GM12891 (cell line): Measurements from ENCODE around the gene JAM2.

Experiments
- PAX5 ChIP-seq: IDR thresholded peaks from 2 replicates; pipeline ENCODE4 v1.6.1; 2011; ENCODE audit warnings: low read length, moderate library complexity, mild to moderate bottlenecking; ENCODE audit not compliant: insufficient read depth, severe bottlenecking
- POLR2A ChIP-seq: IDR thresholded peaks from 2 replicates; pipeline ENCODE4 v1.6.1; 2011; ENCODE audit warnings: low read depth, low read length, control low read depth
- POLR2AphosphoS5 ChIP-seq: IDR thresholded peaks from 2 replicates; pipeline ENCODE4 v1.6.1; 2011; ENCODE audit warnings: low read depth, low read length, control low read depth
- POU2F2 ChIP-seq: IDR thresholded peaks from 2 replicates; pipeline ENCODE4 v1.6.1; 2011; ENCODE audit warnings: low read depth, mild to moderate bottlenecking, control low read depth, low read length, moderate library complexity
- SPI1 ChIP-seq: IDR thresholded peaks from 2 replicates; pipeline ENCODE4 v1.6.1; 2011; ENCODE audit warnings: low read depth, low read length, control low read depth
- TAF1 ChIP-seq: IDR thresholded peaks from 2 replicates; pipeline ENCODE4 v1.6.1; 2011; ENCODE audit warnings: low read depth, low read length, control low read depth

DNA sequence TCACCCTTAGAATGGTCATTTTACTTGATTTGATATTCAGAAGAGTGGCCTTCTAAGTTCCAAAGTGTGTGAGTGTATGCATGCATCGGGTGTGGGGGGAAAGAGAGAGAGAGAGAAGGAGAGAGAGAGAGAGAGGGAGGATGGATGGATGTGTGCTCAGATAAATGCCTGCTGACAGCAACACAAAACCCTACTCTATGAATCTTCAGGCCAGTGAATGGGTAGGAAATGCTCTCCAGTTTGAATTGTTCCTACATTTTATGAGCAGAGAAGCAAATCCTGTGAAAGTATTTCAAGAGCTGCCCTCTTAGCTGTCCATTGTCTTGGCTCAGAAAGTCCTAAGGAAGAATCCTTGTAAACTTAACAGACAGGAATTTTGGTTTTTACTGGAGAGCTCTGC is 7.4 kb downstream of the JAM2 start:
- TF ChIP-seq POLR2A (no peak), TAF1 (no peak), POLR2AphosphoS5 (no peak), POU2F2 (no peak), SPI1 (no peak), PAX5 (no peak)
